HepG2 (cell line): ENCODE measurements around the gene FITM1. TPM values are rescaled to one million over a fixed set of nuclear protein-coding genes. Genes with fewer than 3 reads are reported as not detected.

ENCODE experiments used
- ATF5 ChIP-seq: sonication (generic); formaldehyde crosslinking; IDR thresholded peaks from 2 replicates; pipeline ENCODE4 v1.4.0; 2020; ENCODE audit warnings: mild to moderate bottlenecking, low read depth, missing genetic modification reagents
- DZIP1 ChIP-seq: sonication (generic); formaldehyde crosslinking; IDR thresholded peaks from 2 replicates; pipeline ENCODE4 v1.5.0; 2020; ENCODE audit warnings: mild to moderate bottlenecking, missing genetic modification reagents
- FOXA3 ChIP-seq: IDR thresholded peaks from 2 replicates; pipeline ENCODE4 v1.6.1; 2016; ENCODE audit warnings: missing genetic modification reagents, missing compliant biosample characterization
- MXI1 ChIP-seq: IDR thresholded peaks from 3 replicates; pipeline ENCODE4 v1.6.1; 2012; ENCODE audit warnings: low read depth, low read length, inconsistent platforms, borderline replicate concordance
- PRMT3 ChIP-seq: sonication (generic); formaldehyde crosslinking; IDR thresholded peaks from 2 replicates; pipeline ENCODE4 v1.8.1; 2022; ENCODE audit warnings: low read depth, mild to moderate bottlenecking, moderate library complexity, missing genetic modification reagents, borderline replicate concordance
- SMARCC2 ChIP-seq: fragments of 450-650 bp; IDR thresholded peaks from 2 replicates; pipeline ENCODE4 v1.6.1; 2017; ENCODE audit warnings: antibody characterized with exemption, mild to moderate bottlenecking
- TARDBP ChIP-seq: sonication (generic); formaldehyde crosslinking; IDR thresholded peaks from 2 replicates; pipeline ENCODE4 v1.8.0; 2022; ENCODE audit warnings: mild to moderate bottlenecking, missing genetic modification reagents
- TSC22D2 ChIP-seq: sonication (generic); formaldehyde crosslinking; IDR thresholded peaks from 2 replicates; pipeline ENCODE4 v1.5.1; 2020; ENCODE audit warnings: missing genetic modification reagents, mild to moderate bottlenecking, borderline replicate concordance
- YY1 ChIP-seq: IDR thresholded peaks from 2 replicates; pipeline ENCODE4 v1.6.1; 2011; ENCODE audit warnings: low read length, low read depth, moderate library complexity, mild to moderate bottlenecking; ENCODE audit not compliant: insufficient read depth, insufficient replicate concordance
- ZBTB2 ChIP-seq: sonication (generic); formaldehyde crosslinking; IDR thresholded peaks from 2 replicates; pipeline ENCODE4 v1.8.0; 2022; ENCODE audit warnings: low read depth, missing genetic modification reagents
- ZBTB26 ChIP-seq: IDR thresholded peaks from 2 replicates; pipeline ENCODE4 v1.6.1; 2016; ENCODE audit warnings: missing compliant biosample characterization, missing genetic modification reagents, borderline replicate concordance
- ZFP37 ChIP-seq: sonication (generic); formaldehyde crosslinking; IDR thresholded peaks from 2 replicates; pipeline ENCODE4 v1.4.0; 2020; ENCODE audit warnings: missing genetic modification reagents, borderline replicate concordance
- ZNF18 ChIP-seq: sonication (generic); formaldehyde crosslinking; IDR thresholded peaks from 2 replicates; pipeline ENCODE4 v1.8.0; 2022; ENCODE audit warnings: mild to moderate bottlenecking, missing genetic modification reagents; ENCODE audit not compliant: insufficient replicate concordance
- ZNF274 ChIP-seq: sonication (generic); formaldehyde crosslinking; IDR thresholded peaks from 2 replicates; pipeline ENCODE4 v1.5.1; 2020; ENCODE audit warnings: mild to moderate bottlenecking, missing genetic modification reagents
- ZNF597 ChIP-seq: sonication (generic); formaldehyde crosslinking; IDR thresholded peaks from 2 replicates; pipeline ENCODE4 v1.5.0; 2020; ENCODE audit warnings: missing genetic modification reagents
- ZNF766 ChIP-seq: sonication (generic); formaldehyde crosslinking; IDR thresholded peaks from 2 replicates; pipeline ENCODE4 v1.5.0; 2020; ENCODE audit warnings: missing genetic modification reagents, borderline replicate concordance
- ZNF777 ChIP-seq: sonication (generic); formaldehyde crosslinking; IDR thresholded peaks from 2 replicates; pipeline ENCODE4 v1.4.0; 2020; ENCODE audit warnings: missing genetic modification reagents
- polyA plus RNA-seq, 8 experiments: library from polyadenylated mRNA; depleted of rRNA in 3 of 8; stranded (reverse) in 7 of 8; unstranded in 1 of 8; fragments of >200 nt; fragmentation: Illumina TruSeq in 4 of 8; extraction: Trizol in 4 of 8; gene quantifications; 2 replicates each; pipeline versions ENCODE4 v1.2.1 to v1.2.3, GENCODE V29; 2011 to 2016; ENCODE audit warnings: low read depth in 4 of 8, missing spikeins in 1 of 8, mixed read lengths in 1 of 8; ENCODE audit not compliant: insufficient read depth in 1 of 8
- total RNA-seq, 5 experiments: library from RNA; depleted of rRNA; stranded (reverse); fragments of >200 nt; fragmentation: Illumina TruSeq; extraction: Trizol; gene quantifications; 2 replicates each; pipeline ENCODE4 v1.2.3, GENCODE V29; 2016; ENCODE audit warnings: low read depth in 1 of 5

Gene FITM1
- total and polyA plus RNA-seq, 2 of the 13 experiments (the other 11 are each of a cell fraction or from before 2014, with no cell fraction given) = 2.7 to 5.8 TPM

- TF ChIP-seq SMARCC2 (0 out of 2 replicates have a peak, but pooled peaks have one; percentile 80), ZNF777 (CRISPR knock-in tag) (peak; percentile 45; the same call in 1 of the 2 replicates), ZNF766 (CRISPR knock-in tag) (peak; percentile 88; the same call in 1 of the 2 replicates), TSC22D2 (peak; percentile 100), ATF5 (CRISPR knock-in tag) (peak; percentile 97; the same call in 1 of the 2 replicates), YY1 (peak; percentile 77), ZBTB2 (CRISPR knock-in tag) (no peak), PRMT3 (CRISPR knock-in tag) (no peak), TARDBP (CRISPR knock-in tag) (peak; percentile 97), ZNF597 (CRISPR knock-in tag) (no peak), DZIP1 (no peak), MXI1 (peak; percentile 95; the same call in 2 of the 3 replicates), FOXA3 (peak; percentile 90), ZFP37 (peak; percentile 99), ZBTB26 (peak; percentile 96), ZNF18 (no peak), ZNF274 (CRISPR knock-in tag) (peak; percentile 99)
Observed at GRCh38 chr14:24095271-24096068, 35.0 kb upstream of the FITM1 start (continued).
